Stimulated activated CD8-positive, alpha-beta memory T cell treated with anti-CD3 and anti-CD28 coated beads, Interleukin-12 subunit alpha, Interleukin-12 subunit beta, amount 100 ng/mL, for 4 hours (primary cell): Measurements from ENCODE around the gene EPO.
"Not testable (repeated sequence)": the region's sequence is repeated elsewhere in the genome, so short reads cannot be mapped to it uniquely, and the experiment has no call there.

Experiments
- DNase-seq: peaks from one replicate; pipeline ENCODE4 v3.0.0-alpha.2; 2020; ENCODE audit warnings: low read depth

Gene EPO

DNA sequence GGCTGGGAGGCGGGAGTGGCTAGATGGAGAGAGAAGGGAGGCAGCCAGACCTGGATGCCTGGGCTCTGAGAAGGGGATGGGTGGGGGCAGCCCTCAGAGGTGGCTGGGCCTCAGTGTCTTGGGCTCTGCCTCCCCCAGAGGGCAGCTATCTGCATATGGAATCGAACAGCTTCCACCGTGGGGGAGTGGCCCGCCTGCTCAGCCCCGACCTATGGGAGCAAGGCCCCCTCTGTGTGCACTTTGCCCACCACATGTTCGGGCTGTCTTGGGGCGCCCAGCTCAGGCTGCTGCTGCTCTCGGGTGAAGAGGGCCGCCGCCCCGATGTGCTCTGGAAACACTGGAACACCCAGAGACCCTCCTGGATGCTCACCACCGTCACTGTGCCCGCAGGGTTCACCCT lies 16.4 kb downstream of the EPO start:
- no peak for DNase-seq

DNA sequence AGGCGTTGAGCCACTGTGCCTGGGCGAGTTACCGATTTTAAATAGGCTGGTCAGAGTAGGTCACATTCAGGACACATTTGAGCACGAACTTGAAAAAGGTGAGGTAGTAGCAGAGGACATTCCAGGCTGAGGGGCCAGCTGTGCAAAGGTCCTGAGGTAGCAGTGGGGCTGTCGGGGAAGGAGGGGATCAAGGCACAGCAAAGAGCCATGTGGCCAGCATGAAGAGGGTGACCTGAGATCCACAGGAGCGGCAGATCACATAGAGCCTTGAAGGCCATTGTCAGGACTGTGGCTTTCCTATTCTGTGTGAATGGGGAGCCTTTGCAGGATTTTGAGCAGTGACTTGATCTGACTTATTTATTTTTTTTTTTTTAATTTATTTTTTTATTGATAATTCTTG lies 19.7 kb downstream of the EPO start:
- DNase-seq = no peak

DNA sequence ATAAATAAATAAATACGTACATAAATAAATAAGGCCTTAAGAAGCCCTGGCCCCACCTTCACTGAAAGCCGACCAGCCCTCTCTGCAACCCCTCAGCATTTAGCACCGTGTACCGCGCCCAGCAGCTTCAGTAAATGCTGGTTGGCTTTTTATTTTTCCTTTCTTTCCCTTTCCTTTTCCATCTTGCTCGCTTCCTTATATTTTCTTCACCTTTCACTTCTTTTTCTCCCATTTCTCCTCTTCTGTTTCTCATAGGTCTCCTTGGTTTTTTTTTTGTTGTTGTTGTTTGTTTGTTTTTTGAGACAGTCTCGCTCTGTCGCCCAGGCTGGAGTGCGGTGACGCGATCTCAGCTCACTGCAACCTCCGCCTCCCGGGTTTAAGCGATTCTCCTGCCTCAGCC lies 24.3 kb downstream of the EPO start:
- no peak for DNase-seq

GRCh38 chr7:100745184-100745583 lies 24.9 kb downstream of the EPO start:
- DNase-seq = no peak

DNA sequence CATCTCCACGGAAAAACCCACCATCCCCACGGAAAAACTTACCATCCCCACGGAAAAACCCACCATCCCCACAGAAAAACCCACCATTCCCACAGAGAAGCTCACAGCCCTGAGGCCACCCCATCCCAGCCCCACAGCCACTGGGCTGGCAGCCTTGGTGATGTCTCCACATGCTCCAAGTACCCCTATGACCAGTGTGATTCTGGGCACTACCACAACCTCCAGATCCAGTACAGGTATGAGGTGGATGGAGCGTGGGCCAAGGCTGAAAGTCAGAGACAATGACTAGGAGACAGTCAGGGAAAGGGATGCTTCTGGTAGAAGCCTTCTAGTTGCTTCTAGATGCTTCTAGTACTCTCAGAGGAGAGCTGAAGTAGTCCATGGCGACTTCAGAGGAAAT lies 32.7 kb downstream of the EPO start:
- DNase-seq = no peak

- no peak for DNase-seq
Observed at GRCh38 chr7:100753750-100754149, 33.5 kb downstream of the EPO start.

DNA sequence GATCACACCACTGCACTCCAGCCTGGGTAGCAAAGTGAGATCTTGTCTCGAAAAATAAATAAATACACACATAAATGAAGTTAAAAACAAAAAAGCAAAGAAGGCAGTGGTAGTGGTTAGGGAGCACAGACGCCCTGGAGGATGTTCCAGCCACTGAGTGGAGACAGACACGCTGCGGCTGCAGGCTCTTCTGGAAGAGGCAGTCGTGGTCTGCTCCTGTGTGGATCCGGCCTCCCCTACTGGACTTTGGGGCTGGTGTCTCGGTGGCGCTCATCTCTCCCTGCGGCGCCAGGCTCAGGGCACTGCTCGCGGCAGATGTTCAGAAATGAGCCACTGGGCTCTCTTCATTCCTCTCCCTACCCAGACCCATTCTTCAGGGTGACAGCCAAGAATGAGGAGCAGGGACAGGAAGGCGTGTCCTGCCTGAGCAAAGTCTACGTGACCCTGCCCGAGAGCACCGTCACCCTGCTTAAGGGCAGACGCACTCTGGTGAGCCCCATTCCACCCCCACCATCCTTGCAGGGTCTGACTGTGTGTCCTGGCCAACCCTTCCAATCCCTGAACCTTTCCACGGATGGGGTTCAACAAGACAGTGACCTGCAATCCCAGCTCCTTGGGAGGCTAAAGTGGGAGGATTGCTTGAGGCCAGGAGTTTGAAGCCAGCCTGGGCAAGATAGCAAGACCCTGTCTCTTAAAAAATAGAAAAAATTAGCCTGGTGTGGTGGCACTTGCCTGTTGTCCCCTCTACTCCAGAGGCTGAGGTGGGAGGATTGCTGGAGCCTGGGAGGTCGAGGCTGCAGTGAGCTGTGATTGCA lies 39.3 kb downstream of the EPO start:
- no peak for DNase-seq

DNA sequence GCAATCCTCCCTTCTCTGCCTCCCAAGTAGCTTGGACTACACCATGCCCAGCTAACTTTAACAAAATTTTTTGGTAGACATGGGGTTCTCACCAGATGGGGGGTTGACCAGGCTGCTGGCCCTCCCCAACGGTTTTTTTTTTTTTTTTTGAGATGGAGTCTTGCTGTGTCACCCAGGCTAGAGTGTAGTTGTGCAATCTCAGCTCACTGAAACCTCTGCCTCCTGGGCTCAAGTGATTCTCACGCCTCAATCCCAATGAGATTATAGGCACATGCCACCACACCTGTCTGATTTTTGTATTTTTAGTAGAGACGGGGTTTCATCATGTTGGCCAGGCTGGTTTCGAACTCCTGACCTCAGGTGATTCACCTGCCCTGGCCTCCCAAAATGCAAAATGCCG lies 42.6 kb downstream of the EPO start:
- DNase-seq = not testable (repeated sequence)

GRCh38 chr7:100763556-100764140 lies 43.4 kb downstream of the EPO start:
- DNase-seq = no peak

GRCh38 chr7:100764841-100765240 lies 44.6 kb downstream of the EPO start:
- no peak for DNase-seq

- no peak for DNase-seq
Observed at GRCh38 chr7:100765250-100765649, 45.0 kb downstream of the EPO start.

- DNase-seq = no peak
Observed at GRCh38 chr7:100768784-100769183, 48.5 kb downstream of the EPO start.
